HG02938 (cell line): Measurements from ENCODE around the gene PAX5.

Experiments
- ATAC-seq: cut with Tn5 transposase; IDR thresholded peaks from one replicate; pipeline ENCODE4 v1.9.1; 2021; ENCODE audit warnings: mild to moderate bottlenecking, moderate library complexity; ENCODE audit not compliant: unreplicated experiment

The PAX5 gene

GRCh38 chr9:36988848-36989247, 45.2 kb downstream of the PAX5 start:
- no peak for ATAC-seq

- no peak for ATAC-seq
Observed at GRCh38 chr9:36987891-36988290, 46.2 kb downstream of the PAX5 start.

- ATAC-seq: no peak
Observed at GRCh38 chr9:36987409-36987808, 46.7 kb downstream of the PAX5 start.

GRCh38 chr9:36986468-36987408, 47.3 kb downstream of the PAX5 start:
- no peak for ATAC-seq

DNA sequence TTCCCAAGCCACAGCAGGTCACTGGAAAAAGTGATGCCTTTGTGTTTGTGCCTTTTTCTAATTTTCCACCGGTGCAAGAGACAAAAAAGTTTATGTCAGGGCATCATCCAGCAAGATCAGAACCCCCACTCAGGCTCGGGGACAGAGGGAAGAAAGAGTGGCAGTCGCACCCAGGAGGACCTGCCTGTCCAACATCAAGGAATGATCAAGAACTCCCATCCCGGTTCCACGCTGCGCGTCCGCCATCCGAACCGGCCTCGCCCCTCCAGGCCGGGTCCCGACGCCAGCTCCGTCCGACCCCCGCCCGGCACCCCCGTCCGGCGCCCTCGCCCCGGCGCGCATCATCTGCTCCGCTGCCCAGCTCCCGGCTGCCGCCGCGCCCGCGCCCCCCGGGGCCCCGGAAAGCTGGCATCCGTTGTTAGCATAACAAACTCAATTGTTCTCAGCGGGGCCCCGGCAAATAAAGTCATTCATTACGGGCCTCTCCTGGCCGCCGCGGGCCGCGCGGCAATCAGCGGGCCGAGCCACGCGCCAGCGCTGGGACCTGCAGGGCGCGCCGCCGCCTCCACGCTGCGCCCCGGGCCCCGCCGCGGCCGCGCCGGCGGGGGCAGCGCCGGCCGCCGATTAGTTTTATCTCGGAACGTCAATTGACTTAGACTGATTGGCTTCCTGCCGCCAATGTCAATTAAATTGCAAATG, 48.1 kb downstream of the PAX5 start:
- ATAC-seq: no peak

DNA sequence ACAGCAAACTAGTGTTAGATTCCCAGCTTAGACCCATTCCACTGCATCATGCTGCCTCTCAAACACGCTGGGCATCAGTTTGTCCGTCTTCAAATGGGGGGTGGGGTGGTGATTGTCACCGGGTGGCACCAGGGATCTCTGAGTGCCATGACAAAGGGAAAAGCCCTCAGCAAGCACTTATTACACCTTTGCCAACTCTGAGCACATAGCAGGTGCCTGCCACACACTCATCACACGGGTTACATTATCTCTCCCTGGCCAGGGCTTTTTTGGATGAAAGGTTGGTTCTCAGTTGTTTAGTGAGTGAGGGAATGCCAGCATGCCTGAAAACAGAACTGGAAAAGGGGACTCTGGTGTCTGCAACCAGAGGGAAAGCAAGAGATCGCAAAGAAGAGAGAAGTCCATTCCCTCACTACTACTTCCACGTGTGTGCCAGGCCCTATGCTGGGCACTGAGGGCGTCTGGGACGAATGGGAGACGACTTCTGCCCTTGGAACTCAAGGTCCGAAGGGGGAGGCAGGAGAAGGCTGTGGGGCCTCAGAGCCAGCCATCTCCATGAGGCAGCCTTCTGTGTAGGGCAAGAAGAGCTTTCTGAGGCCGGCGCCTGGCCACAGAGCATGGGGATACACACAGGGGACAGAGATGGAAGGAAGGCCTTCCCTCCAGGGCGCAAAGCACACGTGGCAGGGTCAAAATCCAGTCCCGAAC, 48.9 kb downstream of the PAX5 start:
- ATAC-seq: no peak

DNA sequence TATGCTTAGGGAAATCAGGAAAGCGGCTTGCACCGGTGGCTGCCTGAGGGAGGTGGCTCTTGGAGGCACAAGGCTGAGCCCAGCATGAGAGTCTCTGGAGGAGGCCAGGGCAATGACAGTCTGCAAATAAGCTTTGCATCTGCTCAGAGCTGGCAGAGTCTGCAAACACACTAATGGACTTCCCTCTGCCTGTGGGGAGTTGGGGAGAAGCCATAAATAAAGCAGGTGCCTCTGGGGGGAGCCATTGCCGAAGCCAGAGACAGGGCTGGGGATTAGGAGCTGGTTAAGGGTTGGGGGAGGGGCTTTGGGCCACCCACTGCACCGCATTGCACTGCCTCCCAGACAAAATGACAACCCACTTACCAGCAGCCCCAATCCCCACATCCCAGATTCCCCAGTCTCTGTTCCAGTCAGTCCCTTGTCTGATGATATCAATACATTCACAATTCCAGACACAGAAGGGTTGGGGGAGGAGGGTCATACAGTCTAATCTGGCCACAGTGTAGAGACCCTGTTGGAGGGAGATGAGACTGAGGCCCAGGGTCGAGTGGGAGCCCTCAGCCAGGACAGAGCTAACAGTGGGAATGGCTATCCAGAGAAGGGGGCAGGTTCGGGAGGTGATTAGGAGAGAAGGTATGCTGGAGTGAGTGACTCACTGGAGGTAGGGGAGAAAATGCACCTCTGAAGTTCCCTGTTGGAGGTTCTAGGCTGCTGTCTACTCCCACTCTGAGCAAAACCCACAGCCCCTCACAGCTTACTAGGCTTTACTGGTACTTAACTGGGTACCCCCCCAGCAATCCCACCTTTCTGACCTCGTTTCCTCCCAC, 53.7 kb downstream of the PAX5 start:
- no peak for ATAC-seq

DNA sequence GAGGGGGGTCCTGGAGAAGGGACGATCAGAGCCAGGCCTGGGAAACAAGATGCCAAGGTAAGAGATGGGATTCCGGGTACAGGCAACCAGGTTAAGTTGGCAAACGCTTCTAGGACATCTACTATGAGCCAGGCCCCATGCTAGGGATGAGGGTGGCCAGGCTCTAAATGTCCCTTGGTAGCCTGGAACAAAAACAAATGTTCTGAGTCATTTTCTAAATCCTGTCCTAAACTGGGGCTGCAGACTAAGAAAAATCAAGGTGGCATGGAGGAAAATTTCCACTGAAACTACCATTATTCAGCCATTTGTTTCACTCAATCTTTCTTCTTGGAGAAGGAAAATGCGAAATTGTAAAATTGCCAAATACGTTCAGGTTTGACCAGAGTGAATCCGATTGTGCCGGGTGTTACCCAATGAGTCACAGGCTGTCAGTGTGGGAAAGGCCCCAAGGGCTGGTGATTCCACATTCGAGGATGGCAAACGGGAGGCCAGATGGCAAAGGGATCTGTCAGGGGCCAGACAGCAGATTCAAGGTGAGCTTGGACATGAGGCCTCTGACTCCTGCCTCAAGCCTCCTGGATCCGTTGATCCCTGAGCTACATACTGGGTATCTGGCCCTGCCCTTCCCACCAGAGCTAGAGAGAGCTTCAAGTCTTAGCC, 57.6 kb downstream of the PAX5 start:
- ATAC-seq: no peak

DNA sequence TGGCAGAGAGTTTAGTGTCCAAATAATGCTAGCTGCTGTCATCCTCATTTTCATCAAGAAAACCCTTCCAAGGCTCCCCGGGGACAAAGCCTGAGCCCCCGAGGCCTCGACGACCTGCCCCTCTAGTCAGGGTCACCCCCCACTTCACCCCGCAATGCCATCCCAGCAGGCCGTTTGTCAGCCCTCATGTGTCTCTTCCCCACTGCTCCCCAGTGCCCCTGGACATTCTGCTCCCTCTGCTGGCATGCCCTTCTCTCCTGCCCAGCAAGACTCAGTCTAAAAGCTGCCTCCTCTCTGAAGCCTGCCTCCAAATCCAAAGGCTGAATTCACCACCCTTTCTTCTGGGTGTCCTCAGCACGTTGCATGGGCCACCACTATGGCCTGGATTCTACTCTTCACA, 59.3 kb downstream of the PAX5 start:
- no peak for ATAC-seq

DNA sequence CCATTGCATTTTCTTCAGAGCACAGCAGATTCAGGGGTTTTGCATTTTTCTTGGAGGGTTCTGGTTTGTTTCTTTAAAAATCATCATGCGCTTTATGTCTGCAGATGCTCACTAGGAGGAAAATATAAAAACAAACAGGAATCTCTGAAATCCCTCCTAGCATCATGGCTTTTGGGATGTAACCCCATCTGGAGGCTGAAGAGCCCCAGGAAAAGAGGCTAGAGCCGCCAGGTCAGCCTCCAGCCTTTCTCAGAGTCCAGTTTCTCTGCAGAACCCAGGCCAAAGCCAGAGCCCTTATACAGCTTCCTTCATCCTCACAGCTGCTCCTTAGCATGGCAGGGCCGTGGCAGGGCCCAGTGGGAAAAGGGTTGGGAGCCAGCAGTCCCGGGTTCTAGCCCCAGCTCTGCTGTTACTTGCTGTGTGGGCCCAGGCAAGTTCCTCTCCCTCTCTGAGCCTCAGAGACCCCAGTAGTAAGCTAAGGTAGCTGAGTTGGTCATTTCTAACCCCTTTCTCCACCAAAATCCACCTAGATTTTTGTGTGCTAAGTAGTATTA, 62.1 kb downstream of the PAX5 start:
- ATAC-seq: no peak

- ATAC-seq: no peak
Observed at GRCh38 chr9:36970007-36970888, 63.8 kb downstream of the PAX5 start.

- no peak for ATAC-seq
Observed at GRCh38 chr9:36969216-36969771, 64.8 kb downstream of the PAX5 start.

DNA sequence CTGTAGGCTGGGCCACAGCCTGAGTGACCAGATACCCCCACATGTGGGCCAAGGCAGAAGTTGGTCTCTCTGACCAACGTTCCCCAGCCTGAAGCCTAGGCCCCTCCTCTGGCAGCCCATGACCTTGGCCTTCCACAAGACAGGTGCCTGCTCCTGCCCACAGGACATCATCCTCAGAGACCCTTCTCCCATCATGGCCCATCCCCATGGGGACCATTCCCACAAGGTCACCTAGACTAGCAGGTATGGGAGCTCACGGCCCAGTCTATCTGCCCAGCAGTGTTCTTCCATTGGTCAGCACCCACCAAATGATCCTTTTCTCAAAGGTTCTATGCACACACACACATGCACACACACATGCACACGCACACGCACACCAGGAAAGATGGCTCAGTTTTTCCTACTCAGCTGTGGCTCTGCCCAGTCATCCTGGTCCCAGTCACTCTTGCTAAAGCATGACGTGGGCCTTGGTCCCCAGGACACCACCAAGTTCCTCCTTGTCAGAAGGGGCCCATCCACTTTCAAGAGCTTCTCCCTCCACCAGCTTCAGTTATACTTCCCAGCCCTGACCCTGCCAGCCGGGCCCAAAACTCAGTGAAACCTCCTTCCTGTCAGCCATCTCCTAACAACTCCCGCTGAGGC, 65.4 kb downstream of the PAX5 start:
- no peak for ATAC-seq

- ATAC-seq: no peak
Observed at GRCh38 chr9:36967997-36968396, 66.1 kb downstream of the PAX5 start.

- ATAC-seq: no peak
Observed at GRCh38 chr9:36966371-36967097, 67.5 kb downstream of the PAX5 start.

GRCh38 chr9:36964791-36965190, 69.3 kb downstream of the PAX5 start:
- no peak for ATAC-seq

DNA sequence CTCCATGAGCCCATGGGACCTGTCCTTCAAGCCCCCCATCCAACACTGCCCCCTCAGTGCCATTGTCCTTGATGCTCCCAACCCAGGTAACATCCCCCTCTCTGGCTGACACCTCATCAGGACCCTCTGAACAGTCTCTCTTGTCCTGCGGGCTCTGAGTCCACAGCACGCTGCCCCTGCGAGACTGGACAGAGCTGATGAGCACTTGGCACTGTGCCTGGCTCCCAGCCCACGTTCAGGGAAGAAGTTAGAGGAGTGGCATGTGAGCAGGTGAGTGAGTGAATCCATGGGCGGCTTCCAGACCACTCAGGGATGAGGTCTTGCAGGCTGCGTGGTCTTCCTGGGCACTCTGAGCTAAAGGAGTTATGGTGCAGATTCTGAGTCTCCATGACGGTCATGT, 70.7 kb downstream of the PAX5 start:
- ATAC-seq: no peak
